ENCODE data around the gene KRTAP5-9. TPM values are rescaled to one million over a fixed set of nuclear protein-coding genes. Genes with fewer than 3 reads are reported as not detected.
"Not testable (repeated sequence)": the region's sequence is repeated elsewhere in the genome, so short reads cannot be mapped to it uniquely, and the experiment has no call there.

KRTAP5-9 gene
- total RNA-seq, 1 donor from 2014 or later = not detected

- DNase-seq (ENCODE audit: low spot score in 2 of 2) = no peak
- no peak for FAIRE-seq
Observed at GRCh38 chr11:71532036-71532610, 16.1 kb upstream of the KRTAP5-9 start.

DNA sequence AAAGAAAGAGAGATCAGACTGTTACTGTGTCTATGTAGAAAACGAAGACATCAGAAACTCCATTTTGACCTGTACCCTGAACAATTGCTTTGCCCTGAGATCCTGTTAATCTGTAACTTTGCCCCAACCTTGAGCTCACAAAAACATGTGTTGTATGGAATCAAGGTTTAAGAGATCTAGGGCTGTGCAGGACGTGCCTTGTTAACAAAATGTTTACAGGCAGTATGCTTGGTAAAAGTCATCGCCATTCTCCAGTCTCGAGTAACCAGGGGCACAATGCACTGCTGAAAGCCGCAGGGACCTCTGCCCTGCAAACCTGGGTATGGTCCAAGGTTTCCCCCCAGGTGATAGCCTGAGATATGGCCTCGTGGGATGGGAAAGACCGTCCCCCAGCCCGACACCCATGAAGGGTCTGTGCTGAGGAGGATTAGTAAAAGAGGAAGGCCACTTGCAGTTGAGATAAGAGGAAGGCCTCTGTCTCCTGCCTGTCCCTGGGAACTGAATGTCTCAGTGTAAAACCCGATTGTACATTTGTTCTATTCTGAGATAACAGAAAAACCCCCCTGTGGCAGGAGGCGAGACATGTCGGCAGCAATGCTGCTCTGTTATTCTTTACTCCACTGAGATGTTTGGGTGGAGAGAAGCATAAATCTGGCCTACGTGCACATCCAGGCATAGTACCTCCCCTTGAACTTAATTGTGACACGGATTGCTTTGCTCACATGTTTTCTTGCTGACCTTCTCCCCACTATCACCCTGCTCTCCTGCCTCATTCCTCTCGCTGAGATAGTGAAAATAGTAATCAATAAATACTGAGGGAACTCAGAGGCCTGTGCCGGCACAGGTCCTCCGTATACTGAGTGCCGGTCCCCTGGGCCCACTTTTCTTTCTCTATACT is 13.3 kb upstream of the KRTAP5-9 start:
- DNase-seq (ENCODE audit: low spot score in 2 of 2); FAIRE-seq: not testable (repeated sequence)

DNA sequence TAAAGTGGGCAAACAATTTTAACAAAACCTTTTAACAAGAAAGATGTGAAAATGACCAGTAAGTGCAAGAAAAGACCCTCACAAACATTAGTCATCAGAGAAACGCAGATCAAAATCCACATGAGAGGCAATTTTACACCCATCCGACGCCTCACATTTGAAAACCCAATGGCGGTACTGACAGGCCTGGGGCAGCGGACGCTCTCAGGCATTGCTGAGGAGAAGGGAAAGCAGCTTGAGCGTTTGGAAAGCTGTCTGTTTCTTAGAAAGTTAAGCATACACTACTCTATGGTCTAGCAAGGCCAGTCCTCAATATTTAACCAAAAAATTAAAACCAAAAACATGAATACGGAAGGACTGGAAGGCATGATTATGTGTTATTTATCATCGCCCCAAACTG is 12.4 kb upstream of the KRTAP5-9 start:
- FAIRE-seq (no peak), DNase-seq (ENCODE audit: low spot score in 2 of 2) (no peak)

DNA sequence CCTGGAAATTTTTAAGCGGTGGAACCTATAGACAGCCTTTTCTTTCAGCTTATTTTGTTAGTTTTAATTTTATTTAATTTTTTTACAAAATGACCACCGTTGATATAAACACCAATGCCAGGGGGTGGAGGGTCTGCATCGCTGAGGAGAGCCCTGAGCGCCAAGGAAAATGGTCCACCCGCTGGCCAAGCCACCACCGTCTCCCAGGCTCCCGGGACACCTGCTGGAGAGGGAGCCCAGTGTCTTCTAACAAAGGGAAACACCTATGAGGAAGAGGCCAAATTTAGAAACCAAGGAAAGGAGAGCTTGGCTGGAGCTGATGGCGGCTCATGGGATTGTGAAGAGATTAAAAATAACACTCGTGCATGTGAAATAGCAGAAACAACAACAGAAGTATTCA is 10.7 kb upstream of the KRTAP5-9 start:
- FAIRE-seq (no peak), DNase-seq (ENCODE audit: low spot score in 2 of 2) (no peak)

GRCh38 chr11:71537977-71538665 is 10.1 kb upstream of the KRTAP5-9 start, which contains the start of gene KRTAP5-8:
Gene KRTAP5-8 (plus strand): TSS chr11:71538025. CDS start chr11:71538056, 31 bp downstream.
- FAIRE-seq; DNase-seq (ENCODE audit: low spot score in 2 of 2): not testable (repeated sequence)

DNA sequence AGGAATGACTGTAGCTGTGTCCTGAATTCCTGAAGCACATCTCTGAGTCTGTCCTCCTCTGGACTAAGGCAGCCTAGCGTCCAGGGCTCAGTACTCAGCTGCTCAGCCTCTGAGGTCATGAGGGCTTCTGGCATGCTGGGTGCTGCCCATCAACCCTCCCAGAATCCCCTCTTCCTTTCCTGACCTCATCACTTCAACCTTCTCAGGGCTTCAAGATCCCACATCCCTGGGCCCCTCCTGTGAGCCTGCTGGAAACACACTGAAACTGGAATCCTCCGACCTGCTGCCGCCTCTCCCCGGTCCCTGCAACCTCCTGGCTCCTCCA is 9.6 kb upstream of the KRTAP5-9 start:
- FAIRE-seq (no peak), DNase-seq (ENCODE audit: low spot score in 2 of 2) (no peak)

- no peak for FAIRE-seq
- no peak for DNase-seq (ENCODE audit: low spot score in 2 of 2)
Observed at GRCh38 chr11:71539017-71539416, 9.2 kb upstream of the KRTAP5-9 start.

DNA sequence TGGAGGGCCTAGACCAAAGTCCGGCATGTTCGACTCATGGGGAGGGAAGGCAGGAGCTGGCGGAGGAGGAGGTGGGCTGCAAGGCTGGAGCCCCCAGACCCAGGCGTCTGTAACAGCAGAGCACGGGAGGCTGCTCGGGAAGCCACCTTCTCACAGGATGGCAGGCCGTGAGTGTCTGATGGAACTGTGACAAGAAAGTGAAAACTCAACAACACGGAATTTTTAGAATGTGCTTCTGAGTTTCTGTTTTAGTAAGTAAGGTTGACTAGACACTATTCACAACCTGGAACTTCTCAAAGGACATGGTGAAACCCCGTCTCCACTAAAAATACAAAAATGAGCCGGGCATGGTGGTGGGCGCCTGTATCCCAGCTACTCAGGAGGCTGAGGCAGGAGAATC is 8.2 kb upstream of the KRTAP5-9 start:
- not testable (repeated sequence) for DNase-seq (ENCODE audit: low spot score in 2 of 2); FAIRE-seq

DNA sequence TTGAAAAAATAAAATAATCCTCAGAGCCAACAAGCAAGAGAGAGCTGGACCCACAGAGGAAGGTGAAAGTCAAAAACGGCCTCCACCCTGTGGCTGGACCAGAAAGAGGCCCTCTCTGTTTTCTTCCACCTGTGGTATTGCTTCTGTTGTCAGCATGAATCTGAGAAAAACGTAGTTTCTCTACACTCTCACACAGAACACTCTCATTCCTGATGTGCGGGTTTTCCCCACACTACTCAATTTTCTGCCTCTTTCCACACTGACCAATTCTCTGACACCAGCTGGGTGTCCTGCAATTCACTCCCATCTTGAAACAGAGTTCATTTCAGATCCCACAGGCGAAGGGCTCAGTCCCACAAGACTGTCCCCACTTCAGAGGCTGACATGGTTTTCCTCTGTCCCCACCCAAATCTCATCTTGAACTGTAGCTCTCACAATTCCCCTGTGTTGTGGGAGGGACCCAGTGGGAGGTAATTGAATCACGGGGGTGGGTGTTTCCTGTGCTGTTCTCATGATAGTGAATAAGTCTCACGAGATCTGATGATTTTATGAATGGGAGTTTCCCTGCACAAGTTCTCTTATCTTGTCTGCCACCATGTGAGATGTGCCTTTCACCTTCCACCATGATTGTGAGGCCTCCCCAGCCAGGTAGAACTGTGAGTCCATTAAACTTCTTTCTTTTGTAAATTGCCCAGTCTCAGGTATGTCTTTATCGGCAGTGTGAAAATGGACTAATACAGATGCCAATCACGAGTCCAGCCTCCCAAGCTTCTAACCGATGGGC is 7.5 kb upstream of the KRTAP5-9 start:
- DNase-seq (ENCODE audit: low spot score in 2 of 2); FAIRE-seq: not testable (repeated sequence)

DNA sequence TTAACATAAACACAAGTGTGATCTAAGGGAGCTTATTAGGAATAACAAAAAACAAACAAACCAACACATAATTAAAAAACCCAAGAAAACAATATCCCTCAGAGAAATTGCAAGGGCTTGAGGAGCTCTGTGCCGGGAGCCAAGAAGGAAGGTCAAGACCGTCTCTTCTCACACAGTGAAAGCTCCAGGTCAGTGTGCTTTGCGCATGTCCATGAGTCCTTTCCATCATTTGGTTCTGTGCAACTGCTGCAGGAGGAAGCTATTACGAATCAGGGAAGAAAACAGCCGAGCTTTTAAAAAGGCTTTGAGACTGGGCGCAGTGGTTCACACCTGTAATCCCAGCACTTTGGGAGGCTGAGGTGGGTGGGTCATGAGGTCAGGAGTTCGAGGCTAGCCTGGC is 5.8 kb upstream of the KRTAP5-9 start:
- FAIRE-seq (no peak), DNase-seq (ENCODE audit: low spot score in 2 of 2) (no peak)

DNA sequence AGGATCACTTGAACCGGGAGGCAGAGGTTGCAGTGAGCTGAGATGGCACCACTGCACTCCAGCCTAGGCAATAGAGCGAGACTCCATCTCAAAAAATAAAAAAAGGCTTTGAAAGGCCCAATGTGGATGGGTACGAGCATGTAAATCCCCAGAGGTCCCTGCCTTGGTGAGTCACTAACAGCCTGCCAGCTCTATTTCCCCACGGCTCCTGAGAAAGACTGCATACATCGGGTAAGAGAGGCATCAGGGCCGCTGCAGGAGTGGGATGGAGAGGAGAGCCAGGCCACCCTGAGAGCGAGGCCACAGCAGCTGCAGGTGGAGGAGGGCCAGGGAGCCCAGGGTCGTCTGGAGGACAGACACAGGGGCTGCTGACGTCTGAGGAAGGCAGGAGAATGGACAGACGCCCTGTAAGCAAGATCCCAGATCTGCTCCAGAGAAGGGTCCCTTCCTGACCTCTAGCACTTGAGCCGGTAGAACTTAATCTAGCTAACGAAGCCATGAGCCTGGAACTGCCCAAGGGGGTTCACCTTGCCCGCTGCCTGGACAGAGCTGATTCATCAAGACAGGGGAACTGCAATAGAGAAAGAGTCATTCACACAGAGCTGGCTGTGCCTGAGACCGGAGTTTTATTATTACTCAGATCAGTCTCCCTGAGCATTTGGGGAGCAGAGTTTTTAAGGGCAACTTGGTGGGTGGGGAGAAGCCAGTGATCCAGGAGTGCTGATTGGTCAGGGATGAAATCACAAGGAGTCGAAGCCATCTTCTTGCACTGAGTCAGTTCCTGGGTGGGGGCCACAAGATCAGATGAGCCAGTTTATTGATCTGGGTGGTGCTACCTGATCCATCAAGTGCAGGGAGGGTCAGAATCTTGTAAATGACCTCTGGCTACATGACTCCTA is 5.1 kb upstream of the KRTAP5-9 start:
- FAIRE-seq (no peak), DNase-seq (ENCODE audit: low spot score in 2 of 2) (no peak)

DNA sequence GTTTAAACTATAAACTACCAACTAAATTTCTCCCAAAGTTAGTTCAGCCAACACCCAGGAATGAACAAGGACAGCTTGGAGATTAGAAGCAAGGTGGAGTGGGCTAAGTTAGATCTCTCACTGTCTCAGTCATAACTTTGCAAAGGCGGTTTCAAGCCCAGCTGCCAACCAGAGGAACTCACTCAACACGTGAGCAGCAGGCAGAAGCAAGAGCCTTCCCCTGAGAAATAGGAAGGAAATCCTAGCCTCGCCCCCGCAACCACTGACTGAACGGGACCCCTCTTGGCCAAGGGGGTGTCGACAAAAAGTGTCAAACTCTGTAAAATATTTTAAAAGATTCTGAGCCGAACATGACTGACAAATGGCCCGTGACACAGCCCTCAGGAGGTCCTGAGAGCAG is 4.4 kb upstream of the KRTAP5-9 start:
- no peak for DNase-seq (ENCODE audit: low spot score in 2 of 2)
- no peak for FAIRE-seq

DNA sequence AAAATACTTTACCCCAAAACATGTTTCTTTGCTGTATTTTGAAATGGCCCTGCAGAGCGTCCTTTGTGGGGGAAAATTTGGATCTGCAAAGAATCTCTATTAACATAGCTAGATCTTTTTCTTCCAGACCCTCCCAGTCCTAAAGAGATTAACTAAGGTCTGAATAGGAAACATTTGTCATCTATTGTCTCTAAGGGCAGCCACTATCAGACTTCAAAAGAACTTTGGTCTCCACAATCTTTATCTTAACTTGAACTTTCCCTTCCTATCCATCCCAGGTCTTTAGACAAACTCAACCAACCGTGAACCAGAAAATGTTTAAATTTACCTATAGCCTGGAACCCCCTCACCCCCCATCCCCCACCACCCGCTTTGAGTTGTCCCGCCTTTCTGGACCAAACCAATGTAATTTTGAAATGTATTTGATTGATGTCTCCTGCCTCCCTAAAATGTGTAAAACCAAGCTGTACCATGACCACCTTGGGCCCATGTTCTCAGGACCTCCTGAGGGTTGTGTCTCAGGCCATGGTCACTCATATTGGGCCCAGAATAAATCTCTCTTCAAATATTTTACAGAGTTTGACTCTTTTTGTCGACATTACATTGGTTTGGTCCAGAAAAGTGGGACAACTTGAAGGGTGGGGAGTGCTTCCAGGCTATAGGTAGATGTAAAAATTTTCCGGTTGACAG is 3.5 kb upstream of the KRTAP5-9 start:
- FAIRE-seq = no peak

GRCh38 chr11:71545405-71545966 is 2.7 kb upstream of the KRTAP5-9 start:
- FAIRE-seq = no peak
- no peak for DNase-seq (ENCODE audit: low spot score in 2 of 2)

More for the DNA sequence above, 3.5 kb upstream of the KRTAP5-9 start:
- DNase-seq (ENCODE audit: low spot score in 2 of 2) = no peak

DNA sequence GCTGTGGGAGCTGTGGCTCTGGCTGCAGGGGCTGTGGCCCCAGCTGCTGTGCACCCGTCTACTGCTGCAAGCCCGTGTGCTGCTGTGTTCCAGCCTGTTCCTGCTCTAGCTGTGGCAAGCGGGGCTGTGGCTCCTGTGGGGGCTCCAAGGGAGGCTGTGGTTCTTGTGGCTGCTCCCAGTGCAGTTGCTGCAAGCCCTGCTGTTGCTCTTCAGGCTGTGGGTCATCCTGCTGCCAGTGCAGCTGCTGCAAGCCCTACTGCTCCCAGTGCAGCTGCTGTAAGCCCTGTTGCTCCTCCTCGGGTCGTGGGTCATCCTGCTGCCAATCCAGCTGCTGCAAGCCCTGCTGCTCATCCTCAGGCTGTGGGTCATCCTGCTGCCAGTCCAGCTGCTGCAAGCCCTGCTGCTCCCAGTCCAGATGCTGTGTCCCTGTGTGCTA is 514 bp downstream of the KRTAP5-9 start:
- DNase-seq (ENCODE audit: low spot score in 2 of 2) (no peak), FAIRE-seq (no peak)

DNA sequence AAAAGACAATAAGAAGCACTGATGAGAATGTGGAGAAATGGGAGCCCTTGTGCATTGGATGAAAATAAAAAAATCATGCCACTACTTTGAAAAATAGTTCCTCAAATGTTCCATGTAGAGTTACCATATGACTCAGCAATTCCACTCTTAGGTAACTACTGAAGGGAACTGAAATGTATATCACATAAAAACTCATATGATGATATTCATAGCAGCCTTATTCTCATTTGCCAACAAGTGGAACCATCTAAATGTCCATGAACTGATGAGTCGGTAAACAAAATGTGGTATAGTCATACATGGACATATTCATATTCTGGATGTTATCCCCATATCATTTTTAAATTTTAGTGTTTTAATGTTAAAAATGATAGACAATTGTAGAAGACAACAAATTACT is 3.5 kb downstream of the KRTAP5-9 start:
- DNase-seq (ENCODE audit: low spot score in 2 of 2) = no peak
- FAIRE-seq = no peak

GRCh38 chr11:71554996-71555395 is 6.8 kb downstream of the KRTAP5-9 start:
- FAIRE-seq = no peak
- no peak for DNase-seq (ENCODE audit: low spot score in 2 of 2)

DNA sequence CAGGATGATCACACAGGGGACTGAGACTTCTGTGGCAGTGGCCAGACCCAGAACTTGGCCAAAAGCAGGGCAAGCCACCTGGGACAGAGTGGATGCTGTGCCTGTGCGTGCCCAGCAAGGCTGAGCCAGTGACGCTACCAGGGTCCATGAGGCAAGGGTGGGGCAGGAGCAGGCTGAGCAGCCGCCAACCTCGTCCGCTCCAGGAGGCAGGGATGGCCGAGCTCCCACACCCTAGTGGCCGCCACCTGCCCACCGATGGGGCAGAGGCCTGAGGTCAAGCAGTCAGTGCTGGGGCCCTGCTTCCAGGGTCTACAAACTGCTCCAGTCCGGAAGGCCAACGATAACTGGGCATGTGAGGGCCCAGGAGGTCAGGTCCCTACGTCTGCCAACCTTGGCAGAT is 7.3 kb downstream of the KRTAP5-9 start:
- DNase-seq (ENCODE audit: low spot score in 2 of 2) (no peak), FAIRE-seq (no peak)

- FAIRE-seq (no peak), DNase-seq (ENCODE audit: low spot score in 2 of 2) (no peak)
Observed at GRCh38 chr11:71556018-71556417, 7.8 kb downstream of the KRTAP5-9 start.

Data from frontal cortex (tissue), 4 donors.